NCI-H1105 (cell line): ENCODE results near the gene KRT26.
"Not testable (repeated sequence)": the region's sequence is repeated elsewhere in the genome, so short reads cannot be mapped to it uniquely, and the experiment has no call there.

Source experiments
- DNase-seq: peaks from one replicate; lab custom pipeline; 2025; lab: John Stamatoyannopoulos, UW

Gene KRT26

DNA sequence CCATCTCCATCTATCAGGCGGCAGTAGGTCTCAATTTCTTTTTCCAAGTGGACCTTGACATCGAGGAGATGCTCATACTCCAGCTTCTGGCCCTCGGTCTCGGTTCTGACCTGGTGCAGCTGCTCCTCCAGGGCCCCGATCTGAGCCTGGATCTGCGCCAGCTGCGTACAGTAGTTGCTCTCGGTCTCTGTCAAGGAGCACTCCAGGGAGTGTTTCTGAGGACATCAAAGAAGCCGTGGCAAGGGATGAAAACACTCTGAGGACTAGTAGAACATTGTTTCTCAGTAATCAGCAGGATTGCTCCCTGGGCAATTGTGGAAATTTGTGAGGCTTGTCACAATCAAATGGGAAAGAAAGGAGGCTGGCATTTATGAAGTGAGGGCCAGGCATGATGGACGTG lies 21.8 kb upstream of the KRT26 start:
- no peak for DNase-seq

DNA sequence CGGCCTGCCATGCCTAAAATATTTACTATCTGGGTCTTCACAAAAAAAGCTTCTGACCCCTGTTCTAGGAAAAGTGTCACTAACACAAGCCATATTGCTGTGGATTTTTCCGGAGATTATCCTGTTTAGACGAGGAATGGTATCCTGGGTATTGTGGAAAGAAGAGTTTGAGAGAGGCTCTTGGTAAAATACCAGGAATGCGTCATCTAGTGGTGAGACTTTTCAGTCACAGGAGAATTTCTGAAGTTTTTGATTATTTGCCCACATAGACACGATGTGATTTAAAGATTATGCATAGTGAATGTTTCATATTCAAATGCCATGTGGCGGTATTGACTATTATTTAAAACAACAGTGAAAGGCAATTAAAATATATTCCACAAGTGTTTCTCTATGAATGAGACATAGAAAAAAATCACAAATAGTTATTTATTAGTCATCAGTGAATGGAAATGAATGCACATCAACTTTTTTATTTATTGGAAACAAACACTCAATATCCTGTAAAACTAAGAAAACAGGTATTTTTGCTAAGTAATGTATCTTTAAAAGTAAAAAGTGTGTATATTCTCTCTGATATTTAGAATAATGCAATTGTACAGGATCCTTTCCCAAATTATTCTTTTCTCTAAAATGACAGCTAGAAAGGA lies 19.9 kb upstream of the KRT26 start:
- DNase-seq, result no peak

DNA sequence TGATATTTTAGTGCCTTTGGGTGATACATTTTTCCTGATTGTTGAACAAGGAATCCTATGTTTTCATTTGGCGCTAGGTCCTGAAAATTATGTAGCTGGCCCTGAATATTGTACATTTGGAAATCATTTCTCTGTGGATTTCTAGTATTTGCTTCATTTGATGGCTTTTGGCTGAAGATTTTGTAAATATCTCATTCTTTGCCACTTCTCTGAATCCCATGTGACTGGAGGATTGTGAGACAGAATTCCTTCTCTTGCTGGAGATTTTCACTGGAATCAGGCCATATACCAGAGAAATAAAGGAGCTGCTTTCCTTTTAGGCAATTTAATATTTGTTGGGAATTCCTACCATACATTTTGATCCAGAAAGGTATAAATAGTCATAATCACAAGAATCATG lies 19.1 kb upstream of the KRT26 start:
- DNase-seq, result no peak

DNA sequence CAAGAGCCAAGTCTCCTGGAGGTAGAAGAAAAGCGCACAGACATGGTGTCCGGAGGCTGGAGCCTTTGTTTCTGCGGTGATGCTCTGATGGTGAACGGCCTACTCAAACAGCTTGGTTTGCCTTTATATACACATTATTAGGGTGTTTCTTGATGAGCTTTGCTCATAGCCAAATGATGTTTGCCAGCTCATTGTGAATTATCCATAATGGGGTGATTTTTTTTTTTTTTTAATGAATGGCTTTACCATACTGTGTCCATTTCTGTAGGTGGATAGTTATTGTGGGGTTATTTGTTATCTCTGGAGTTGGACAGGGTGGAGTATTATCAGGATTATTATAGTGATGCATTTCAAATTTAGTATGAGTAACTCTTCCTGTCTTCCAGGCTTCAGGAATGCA lies 10.4 kb upstream of the KRT26 start, which contains the start of gene KRT27:
KRT27 (minus strand) TSS at position 101 of the 400 bp plus-strand sequence; CDS start at position 44, 57 bp downstream.
- DNase-seq, result no peak

DNA sequence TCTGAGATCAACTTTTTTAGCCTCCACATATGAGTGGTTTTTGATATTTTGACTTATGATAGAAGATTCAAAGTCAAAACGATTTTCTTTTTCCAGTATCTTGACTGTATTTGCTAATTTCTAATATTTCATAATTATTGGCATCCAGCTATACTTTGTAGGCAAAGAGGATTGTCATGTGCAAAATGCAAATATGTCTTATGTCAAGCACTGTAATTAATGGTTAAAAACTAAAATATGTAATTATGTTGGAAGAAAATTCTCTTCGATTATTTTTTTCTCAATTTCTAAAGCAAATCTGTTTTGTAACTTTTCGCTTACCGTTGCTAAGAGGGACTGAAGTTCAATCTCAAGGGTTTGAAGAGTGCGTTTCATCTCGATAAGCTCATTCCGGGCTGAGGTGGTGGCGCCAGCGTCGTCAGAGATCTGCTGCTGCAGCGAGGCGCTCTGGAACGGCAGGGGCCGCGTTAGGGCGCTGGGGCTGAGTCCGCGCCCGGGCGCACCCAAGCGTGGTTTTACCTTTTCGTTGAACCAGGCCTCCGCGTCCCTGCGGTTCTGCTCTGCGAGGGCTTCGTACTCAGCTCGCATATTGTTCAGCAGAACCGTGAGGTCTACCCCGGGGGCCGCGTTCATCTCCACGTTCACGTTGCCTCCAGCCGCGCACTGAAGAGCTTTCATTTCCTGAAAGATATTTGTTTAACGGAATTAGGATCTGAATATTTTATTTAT lies 7.3 kb upstream of the KRT26 start:
- no peak for DNase-seq

DNA sequence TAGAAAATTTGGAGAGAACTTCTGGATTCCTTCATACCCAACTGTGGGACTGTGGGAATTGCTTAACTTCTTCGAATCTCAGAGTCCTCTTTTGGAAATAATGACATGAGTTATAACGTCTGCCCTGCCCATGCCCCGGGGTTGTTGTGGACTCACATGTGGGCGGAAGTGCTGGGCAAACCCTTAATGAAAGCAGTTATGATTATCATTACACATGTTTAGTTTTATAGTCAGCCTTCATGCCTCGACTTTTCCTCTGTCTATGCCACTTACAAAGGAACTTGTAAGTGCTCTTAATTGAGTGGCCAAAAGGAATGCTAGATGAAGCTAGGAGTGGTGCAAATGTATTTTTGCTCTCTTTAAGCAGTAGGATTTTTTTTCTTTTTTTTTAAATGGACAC lies 6.5 kb upstream of the KRT26 start:
- no peak for DNase-seq

DNA sequence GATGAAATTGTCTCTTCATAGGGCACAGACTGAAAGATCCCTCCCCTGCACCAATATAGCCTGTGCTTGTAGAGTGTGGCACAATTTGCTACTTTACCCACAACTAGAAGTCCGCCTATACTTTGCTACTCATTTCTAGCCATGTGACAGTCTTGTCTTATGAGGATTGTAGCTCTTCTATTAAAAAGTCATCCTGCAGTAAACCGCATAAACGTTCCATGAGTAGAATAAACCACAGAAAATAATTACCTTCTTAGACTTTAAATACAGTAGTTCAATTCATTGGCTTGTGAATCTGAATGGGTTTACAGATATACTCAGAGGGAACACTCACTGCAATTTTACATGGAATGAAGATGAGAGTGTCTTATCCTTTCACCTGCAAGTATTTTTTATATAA lies 6.0 kb upstream of the KRT26 start:
- no peak for DNase-seq

DNA sequence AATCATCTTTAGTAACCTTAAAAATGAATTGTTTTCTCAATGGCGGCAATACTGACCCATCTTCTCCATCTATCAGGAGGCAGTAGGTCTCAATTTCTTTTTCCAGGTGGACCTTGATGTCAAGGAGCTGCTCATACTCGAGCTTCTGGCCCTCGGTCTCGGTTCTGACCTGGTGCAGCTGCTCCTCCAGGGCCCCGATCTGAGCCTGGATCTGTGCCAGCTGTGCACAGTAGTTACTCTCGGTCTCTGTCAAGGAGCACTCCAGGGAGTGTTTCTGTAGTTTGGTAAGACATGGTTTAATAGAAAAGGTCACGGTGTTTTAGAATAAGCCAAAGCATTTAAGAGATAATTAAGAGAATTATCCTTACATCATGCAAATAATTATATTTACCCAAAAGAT lies 5.5 kb upstream of the KRT26 start:
- DNase-seq, result no peak

DNA sequence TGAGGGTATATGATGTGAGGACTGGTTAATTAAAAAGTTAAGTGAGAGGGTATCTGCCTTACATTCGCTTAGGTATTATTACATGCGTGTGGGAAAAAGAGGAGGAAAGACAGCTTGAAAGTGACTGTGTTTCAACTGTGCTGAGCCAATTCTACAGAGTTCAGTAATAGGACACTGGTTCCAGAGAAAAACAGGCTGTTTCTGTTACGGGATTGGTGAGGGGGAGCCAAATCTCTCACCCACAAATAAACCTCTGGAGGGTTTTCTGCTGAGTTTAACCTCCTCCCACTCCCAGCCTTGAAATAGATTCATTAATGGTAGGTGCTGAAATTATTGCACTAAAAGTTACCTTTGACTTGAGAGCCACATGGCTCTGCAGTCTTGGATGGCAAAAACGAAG lies 3.9 kb upstream of the KRT26 start:
- DNase-seq, result no peak

DNA sequence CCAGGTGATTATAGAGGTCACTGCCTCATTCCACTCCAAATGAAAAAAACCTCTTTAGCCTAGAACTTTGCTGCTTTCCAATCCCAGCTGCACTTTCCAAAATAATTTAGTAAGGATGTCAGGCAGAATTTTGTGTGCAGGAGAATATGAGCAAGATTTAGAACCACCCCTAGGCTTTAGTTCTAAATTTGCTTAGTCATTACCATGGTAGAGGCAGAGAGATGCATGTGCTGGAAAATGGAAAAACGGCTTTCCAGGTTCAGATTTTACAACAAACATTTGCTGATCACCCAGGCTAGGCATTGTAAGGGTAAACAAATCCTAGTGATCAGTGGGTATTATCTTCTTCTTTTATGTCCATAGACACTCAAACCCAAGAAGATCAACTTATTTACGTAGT lies 6.3 kb downstream of the KRT26 start:
- DNase-seq, result no peak

DNA sequence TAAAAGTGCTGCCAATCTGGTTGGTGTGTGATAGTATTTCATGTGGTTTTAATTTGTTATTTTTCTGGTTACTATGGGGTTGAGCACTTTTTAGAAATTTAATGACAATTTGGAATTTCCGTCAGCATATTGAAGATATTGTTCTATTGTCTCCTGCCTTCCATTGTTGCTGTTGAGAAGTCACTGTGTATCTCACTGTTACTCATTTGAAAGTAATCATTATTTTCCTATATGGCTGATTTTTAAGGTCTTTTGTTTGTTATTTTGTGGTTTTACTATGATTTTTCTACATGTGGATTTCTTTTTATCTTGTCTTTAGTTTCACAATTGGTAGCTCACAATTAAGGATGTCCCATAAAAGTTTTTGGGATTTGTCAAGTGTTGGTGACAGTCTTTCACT lies 8.2 kb downstream of the KRT26 start:
- no peak for DNase-seq

DNA sequence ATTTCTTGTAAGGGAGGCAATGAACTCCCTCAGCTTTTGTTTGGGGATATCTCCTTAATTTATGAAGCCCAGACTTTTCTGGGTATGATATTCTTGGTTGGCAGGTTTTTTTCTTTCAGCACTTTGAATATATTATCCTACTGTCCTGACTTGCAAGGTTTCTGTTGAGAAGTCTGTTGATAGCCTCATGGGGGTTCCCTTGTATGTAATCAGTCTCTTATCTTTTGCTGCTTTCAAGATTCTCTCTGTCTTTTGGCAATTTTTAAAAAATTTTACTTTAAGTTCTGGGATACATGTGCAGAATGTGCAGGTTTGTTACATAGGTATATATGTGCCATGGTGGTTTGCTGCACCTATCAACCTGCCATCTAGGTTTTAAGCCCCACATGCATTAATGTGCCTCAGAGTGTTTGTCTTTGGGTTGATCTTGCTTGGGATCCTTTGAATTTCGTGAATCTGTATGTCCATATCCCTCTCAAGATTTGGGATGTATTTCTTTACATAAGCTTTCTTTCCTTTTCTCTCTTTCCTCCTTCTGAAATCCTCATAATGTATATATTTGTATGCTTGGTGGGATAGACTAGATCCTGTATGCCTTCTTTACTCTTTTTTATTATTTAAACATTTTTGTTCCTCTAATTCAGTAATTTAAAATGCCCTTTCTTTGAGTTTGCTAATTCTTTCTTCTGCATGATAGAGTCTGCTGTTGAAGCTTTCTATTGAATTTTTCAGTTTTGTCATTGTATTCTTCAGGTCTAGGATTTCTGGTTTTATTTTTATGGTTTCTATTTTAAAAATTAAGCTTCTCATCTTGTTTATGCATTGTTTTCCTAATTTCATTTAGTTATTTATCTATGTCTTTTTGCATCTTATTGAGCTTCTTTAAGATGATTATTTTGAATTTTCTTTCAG lies 11.6 kb downstream of the KRT26 start:
- DNase-seq, result no peak

DNA sequence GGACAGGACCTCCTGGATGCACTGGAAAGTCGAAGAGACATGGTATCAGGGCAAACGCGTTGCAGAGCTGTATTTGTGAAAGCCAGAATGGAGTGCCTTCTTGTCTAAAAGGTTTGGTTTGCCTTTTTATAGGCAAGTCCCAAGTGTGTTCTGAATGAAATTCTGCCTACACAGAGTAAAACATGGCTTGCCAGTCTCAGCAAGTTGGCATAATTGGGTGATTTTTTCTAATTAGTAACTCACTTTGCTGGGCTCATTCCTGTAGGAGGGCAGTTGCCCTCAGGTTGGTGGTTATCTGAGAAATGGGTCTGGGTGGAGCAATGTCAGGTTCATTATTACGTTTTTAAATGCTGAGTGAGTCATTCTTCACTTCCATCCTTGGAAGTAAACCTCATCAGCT lies 16.8 kb downstream of the KRT26 start, which contains the start of gene KRT25:
KRT25 (minus strand) TSS at position 101 of the 400 bp plus-strand sequence; CDS start at position 41, 60 bp downstream.
- no peak for DNase-seq

DNA sequence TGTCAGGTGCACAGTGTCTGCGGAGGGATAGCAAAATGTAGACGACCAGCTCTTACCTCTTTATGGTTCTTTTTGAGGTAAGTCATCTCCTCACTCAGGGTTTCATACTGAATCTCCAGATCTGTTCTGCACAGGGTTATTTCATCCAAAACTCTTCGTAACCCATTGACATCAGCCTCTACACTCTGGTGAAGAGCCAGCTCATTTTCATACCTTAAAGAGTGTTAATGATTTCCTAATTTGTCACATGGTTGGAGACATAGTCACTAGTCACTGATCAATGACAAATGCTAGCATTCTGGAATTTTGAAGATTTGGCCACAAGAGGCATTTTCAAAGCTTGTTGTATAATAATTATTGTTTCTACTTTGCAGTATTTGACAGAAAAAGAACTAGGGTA lies 18.2 kb downstream of the KRT26 start:
- no peak for DNase-seq

DNA sequence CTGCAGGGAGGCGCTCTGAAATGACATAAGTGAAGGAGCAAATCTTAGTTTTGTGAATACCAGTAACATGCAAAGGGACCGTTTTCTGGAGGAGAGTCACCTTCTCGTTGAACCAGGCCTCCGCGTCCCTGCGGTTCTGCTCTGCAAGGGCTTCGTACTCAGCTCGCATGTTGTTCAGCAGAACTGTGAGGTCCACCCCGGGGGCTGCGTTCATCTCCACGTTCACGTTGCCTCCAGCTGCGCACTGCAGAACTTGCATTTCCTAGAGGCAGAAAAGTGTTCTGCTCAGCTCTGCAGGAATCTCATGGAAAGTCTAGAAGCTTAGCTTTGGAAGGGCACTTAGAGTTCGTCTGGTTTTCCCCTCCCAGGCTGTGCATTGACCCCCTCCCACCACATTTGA lies 20.9 kb downstream of the KRT26 start:
- DNase-seq, result no peak

DNA sequence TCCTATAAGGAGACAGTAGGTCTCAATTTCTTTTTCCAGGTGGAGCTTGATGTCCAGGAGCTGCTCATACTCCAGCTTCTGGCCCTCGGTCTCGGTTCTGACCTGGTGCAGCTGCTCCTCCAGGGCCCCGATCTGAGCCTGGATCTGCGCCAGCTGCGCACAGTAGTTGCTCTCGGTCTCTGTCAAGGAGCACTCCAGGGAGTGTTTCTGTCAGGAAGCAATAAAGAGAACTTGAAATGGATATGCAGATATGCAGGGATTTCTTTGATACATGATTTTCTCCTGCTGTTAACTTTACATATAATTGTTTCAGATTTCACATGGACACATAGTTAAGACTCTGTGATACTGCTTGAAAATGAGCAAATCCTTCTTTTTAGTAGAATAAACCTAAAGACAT lies 21.6 kb downstream of the KRT26 start:
- DNase-seq, result no peak

DNA sequence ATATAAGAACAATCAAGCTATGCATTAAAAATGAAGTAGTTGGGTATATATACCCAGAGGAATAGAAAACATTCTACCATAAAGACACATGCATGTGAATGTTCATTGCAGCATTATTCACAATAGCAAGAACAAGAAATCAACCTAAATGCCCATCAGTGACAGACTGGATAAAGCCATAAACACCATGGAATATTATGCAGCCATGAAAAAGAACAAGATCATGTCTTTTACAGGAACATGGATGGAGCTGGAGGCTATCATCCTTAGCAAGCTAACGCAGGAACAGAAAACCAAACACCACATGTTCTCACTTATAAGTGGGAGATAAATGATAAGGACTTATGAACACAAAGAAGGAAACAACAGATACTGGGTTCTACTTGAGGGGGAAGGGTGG lies 23.3 kb downstream of the KRT26 start:
- DNase-seq, result not testable (repeated sequence)

DNA sequence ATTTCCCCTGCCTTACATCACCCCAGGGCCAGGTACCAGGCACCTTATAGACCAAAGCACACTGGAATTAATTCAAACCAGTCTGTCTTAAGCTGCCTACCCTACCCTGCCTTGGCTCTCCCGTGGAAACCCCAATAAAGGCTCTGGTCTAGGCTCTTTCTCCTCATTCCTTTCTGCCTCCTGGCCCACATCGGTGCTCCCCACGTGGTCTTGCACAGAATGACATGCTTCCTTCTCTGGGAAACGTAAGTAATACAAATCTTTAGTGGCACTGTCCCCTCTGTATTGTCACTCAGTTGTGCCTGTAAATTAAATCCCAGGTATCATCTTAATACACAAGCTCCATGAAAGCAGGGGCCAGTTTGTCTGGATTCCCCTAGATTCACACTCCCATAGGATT lies 33.4 kb downstream of the KRT26 start:
- no peak for DNase-seq

DNA sequence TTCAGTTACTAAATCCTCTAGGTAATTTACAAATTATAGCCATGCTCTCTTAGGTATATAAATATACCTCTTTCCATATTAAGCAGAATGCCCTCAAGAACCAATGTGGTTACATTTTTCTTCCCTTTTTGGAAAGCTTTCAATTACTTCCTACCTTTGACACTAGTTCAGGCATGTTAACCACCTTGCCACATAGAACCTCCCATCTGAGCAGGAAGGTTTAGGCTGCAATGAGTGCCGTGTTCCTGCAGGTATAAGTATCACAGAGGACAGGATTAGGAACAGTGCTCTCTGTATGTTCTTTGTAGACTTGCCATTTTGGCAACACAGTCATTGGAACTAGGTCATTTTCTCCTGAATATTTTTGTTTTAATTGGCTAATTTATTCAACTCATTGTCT lies 37.0 kb downstream of the KRT26 start:
- no peak for DNase-seq

DNA sequence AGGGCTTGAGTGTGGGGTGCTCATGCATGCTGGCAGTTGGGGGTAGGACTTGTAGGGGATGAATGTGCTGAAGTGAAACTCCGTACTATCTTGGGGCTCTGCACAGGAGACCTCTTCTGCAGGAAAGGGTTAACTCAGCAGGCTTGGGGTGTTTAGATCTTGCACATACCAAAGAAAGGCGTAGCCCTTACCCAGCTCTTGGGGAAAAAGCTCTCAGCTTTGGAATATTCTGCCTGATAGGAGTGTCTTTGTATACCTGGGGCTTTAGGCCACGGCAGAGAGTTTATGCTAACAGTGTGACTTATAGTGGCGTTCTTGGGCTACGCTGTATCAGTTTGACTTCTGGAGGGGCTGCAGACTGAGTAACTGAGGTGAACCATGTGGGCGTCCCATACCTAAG lies 38.0 kb downstream of the KRT26 start:
- DNase-seq, result no peak

DNA sequence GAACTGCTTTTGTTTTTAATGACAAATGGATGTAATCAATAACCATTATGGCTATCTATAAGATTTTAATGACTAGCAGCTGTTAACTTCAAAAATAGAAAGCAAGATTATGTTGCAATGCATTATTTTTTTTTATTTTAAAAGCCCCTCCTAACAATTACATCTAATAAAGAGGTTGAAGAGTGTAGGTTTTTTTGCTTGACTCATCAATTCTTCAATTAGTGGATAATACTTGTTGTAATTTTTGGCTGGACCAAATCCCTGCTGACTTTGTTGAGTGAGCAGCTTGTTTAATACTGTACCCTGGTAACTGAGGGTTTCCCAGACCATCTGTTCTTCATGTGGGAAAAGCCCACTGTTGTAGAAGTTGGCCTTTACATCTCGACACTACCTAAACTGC lies 41.0 kb downstream of the KRT26 start:
- no peak for DNase-seq

DNA sequence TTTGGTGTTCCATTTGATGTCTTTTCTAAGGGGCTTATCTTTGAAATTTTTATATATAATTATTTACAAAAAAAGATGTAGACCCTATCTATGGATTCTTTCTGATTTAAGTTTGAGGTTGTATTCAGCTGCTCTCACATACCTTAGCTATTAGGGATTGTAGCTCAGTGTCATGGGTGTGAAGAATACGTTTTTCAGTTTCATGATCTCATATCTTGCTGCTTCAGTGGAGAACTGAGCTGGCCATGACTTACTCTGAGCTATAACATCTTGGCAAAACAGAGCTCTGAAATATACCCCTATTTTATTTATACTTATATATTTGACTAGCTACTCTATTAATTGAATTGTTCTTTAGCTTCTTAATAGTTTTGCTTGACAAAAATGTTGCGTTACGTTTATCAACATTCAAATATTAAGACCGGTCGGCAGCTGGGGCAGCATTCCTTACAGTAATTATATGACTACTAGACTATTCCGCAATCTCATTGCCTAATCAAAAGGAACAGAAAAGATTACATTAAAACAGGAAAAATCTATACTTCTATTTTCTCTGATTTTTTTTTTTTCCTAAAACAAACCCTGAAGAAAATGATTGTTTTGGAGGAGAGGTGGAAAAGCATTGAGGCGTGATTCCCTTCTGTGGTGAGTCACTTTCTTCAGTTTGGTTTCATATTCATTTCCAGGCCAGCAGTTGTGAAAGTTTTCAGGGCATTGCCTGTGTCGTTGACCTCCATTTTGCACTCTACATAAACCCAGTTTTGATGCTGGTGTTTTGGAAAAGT lies 44.4 kb downstream of the KRT26 start:
- DNase-seq, result no peak
